GM18868 (cell line): Measurements from ENCODE around the gene NEK10.

Experiments
- ATAC-seq: cut with Tn5 transposase; IDR thresholded peaks from one replicate; pipeline ENCODE4 v1.9.1; 2021; ENCODE audit warnings: mild to moderate bottlenecking, moderate library complexity; ENCODE audit not compliant: unreplicated experiment

Gene NEK10

DNA sequence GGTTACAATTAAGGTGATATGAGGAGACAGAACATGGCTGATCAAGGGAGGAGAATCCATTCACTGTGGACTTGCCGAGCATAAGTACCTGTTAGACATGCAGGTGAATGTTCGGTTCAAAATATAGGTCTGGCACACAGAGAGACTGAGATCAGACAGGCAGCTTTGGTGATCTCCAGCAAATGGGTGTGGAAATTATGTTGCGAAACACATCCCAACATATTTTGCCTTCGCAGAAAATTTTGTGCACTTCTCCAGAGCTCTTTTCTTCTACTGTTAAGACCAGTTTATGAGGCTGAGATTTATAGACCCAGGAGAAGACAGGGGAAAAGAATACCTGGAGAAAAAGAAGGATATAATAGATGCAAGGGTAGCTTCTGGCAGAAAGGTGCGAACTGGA lies 183.2 kb downstream of the NEK10 start:
- no peak for ATAC-seq

DNA sequence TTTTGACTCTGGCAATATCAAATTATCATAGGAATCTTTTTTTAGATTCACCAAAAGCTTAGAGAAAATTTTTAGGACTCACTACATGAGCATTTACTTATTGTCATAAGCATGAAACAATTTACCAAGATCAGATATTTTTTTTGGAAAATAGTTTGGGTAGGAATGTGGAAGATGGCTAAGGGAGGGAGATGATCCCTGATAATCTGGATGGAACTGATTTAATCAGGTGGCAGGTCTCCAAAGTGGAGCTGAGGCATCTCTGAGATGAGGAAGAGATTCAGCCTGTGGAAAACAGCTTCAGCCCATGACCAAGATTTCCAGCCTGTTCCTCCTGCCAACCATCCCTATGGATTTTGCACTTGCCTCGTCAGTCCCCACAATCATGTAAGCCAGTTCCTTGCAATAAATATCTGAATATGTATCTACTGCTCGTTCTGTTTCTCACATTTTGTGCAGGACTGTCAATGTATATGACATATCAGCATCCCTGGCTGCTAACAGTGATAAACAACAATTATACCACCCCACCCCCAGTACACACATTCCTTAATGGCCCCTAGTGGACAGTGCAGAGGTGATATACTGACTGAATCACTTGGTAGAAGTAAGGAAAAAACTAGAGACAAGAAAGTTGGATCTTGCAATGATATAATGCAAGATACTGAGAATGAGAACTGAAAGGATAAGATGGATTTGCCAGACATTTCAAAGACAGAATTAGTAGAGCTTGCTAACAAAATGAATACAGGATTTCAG lies 183.8 kb downstream of the NEK10 start:
- no peak for ATAC-seq

DNA sequence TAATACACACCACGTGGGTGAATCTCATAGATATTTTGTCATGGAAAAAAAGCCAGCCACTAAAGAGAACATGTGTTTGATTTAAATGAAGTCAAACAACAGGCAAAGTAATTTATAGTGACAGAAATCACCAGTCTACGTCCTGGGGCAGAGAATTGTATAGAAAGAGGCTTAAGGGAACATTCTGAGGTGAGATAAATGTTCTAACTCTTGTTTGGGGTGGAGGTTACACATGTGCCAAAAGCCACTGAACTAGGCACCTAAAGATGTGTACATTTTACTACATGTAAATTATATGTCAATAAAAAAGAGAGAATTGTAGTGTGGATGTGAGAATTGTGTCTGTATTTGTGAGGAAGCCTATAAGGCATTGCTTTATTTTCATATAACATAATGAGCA lies 184.9 kb downstream of the NEK10 start:
- ATAC-seq = no peak

DNA sequence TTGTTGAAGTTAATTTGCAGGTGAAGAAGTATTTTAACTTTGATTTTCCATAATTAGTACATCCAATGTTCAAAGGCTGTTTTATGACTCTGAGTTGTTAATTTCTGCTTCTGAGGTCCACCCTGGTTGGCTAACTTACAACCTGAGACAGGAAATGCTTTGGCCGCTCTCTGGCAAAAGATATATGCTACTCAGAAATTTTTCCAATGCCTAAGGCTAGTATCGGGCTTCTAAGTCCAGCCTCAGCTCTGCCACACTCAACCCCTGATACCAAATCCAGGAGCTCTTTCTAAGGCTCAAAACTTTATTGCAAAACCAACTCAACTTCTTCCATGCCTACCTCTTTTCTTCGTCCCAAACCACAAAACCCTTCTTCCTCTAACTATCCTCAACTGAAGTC lies 192.9 kb downstream of the NEK10 start:
- no peak for ATAC-seq

DNA sequence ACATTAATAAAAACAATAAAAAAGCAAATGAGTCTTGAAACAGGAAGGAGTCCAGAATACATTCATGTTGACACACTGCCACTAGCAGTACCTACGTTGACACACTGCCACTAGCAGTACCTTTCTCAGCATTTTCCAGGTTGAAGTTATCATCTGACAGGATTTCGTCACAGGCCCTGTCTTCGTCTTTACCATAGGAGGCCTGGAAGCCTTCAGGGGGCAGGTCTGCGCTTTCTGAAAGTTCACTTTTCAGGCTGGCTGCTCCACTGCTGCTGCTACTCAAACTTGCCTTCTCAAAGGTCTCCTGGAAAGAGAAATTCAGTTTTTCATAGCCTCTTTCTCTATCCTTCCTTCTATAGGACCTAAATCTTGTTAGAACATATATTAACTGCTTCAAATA lies 194.7 kb downstream of the NEK10 start:
- ATAC-seq = no peak

DNA sequence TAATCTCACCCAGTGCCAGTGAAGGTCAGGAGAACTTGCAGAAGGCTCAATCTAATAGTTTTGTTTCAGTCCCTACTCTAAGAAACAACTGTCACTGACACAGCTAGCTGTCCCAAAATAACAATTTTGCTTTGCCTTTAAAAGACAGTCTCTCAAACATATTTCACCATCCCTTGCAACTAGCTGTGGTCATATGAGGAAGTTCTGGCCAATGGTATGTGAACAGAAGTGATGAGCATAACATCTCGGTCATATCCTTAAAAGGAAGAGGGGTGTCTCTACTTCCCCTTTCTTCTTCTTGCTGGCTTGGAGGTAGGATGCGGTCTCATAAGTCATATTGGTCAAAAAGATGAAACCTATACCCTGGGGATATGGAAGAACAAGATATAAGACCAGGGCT lies 198.1 kb downstream of the NEK10 start:
- ATAC-seq = peak; percentile 86

DNA sequence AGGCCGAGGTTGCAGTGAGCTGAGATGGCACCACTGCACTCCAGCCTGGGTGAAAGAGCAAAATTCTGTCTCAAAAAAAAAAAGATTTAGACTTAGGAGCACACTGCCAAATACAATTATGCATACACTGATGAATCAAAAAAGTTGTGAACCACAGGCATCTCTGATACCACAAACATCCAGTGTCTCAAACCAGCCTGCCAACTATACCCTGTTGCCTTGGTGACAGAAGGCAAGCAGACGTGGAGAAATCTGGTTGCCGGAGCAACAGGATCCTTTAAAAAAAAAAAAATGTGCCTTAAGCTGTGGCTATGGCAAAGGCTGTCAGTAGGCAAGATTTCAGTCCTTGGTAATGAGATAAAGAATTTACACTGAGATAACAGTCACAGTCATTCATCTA lies 202.3 kb downstream of the NEK10 start:
- ATAC-seq = no peak

DNA sequence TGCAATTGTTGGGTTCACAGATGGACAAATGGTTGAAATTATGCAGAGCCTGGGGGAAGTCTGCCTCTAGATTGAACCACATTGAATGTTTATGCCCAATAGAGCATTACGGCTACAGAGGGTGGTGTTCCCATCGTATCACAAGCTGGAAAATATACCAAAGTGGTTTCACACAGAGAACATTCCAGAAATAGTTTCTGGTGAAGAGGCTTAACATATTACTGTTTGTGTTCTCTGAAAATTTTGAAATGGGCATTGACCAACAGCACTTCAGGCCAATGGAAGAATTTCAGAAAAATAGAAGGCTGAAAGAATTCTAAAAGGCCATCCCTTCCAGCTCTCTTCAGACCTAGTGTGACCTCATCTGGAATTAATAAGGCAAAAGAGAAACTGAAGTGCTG lies 203.9 kb downstream of the NEK10 start:
- no peak for ATAC-seq

DNA sequence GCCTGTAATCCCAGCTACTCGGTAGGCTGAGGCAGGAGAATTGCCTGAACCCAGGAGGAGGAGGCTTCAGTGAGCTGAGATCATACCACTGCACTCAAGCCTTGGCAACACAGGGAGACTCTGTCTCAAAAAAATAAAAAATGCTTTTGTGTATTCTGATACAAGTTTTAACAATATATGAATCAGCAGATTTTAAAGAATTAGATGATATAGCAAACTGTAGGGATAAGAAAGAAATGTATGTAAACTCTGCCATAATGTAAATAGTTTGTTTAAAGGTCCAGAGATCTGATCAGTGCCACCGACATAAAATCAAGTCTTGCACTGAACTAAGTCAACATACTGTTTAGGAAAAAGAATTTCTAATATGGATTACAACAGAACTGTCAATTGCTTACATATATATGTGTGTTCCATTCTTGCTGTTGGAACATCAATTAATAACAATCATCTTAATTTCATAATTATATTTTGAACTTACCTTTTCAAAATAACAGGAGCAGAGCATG lies 208.3 kb downstream of the NEK10 start:
- ATAC-seq = no peak

DNA sequence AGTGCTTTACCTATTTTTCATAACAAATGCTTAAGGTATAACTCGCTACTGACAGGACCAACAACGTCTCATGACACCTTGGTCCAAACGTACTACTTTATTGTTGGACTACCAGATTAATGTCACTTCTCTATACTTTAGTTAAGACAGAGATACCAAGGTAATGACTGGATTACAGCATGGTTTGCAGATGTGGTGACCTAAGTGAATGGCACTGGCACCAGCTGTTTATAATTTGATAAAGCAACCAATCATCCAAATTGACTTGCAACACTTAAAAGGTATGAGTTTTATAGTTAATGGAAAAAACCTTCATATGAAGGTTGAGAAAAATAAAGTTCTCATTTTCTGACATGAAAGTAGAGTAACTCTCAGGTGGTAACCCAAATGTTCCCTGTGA lies 209.0 kb downstream of the NEK10 start:
- no peak for ATAC-seq

DNA sequence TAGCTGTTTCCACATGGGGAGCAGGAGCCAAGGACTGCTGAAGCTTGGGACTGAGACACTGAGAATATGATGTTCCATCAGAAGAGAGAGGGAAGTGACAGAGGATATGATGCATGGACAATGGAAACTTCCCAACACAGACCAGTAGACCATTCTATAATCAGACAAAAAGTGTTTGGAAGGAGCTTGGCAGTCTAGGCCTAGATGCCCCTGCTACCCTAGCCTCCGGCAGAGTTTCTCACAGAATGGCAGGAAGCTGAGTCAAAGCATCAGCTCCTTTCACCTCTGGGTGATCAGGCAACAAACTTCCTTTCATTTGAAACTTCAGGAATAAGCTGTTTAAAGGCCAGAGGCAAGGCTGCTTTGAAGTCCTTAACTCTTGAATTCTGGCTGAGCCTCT lies 222.0 kb downstream of the NEK10 start:
- no peak for ATAC-seq

DNA sequence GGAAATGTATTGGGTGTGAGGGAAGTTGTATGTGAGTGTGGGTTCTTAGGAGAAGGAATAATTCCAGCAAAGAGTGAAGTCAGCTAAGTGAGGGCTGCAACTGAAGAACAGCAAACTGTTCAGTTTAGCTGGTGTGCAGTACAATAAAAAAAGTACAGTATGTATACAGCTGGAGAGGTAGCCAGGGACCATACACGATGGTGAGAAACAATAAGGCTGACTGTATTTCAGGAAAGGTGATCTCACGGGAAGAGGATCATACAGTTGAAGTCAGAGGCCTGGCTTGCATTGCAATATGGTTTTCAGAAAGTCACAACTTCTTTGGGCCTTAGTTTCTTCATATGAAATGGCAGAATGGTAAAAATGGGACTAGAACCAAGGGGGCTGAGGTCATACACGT lies 222.4 kb downstream of the NEK10 start:
- ATAC-seq = no peak

DNA sequence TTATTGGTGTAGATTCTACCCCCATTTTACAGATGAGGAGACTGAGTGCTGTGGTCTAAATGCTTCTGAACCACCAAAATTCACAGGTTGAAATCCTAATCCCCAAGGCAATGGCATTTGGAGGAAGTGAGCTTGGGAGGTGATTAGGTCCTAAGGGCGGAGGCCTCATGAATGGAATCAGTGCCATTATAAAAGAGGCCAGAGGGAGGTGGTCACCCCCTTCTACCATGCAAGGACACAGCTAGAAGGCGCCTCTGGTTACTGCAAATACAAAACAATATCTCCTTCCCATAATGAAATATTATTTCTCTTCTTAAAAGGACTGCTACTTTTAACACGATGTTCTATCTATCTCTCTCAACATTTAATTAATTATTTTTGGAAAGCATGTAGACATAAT lies 223.5 kb downstream of the NEK10 start:
- no peak for ATAC-seq

DNA sequence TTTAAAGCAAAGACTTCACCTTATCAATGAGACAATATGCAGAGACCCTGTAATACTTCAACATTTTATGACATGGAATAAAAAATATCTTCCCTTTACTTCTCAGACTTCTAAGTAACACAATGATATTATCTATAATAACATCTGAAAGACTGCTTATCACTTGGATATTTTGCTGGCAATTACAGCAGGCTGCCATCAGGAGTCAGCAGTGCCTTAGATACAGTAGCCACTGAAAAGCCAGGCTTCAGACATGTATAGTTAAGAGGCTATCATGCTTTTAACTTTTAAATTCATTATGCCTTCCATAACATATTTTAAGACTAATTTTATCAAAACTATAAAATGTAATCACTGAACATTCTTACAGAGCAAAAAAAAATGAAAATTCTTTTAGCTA lies 227.5 kb downstream of the NEK10 start:
- no peak for ATAC-seq

DNA sequence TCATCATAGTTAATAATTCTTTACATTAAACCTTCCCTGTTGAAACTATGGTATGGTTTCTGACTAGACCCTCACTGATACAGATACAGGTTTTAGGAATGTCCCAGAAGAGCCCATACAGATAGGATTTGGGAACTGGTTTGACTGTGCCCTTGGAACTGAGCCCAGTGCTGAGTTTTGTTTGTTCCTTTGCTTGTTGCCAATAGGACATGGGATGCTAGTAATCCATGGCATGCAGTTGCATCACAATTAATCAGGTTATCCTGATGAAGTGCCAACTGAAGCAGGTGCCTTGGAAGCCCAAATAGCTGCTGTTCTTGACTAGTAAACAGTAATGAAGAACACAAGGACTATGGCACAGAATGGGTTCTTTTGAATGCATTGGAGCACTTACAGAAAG lies 230.6 kb downstream of the NEK10 start:
- ATAC-seq = no peak

DNA sequence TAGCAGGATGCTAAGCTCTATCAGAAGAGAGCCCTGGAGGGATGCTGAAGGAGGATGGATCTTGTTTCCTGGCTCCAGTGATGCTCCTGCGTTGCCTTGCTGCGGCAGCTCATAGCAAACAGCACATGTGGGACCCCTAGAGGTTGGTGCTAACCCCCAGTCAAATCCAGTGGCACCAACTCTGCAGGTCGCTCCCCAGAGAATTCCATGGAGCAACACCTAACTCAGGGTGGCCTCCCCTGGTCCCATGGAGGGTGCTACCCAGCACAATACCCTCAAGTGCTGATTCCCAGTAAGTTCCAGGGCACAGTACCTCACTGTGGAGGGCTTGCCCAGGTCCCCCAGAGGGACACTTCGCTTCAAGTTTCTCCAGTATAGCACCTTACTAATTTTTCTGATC lies 231.2 kb downstream of the NEK10 start:
- no peak for ATAC-seq

DNA sequence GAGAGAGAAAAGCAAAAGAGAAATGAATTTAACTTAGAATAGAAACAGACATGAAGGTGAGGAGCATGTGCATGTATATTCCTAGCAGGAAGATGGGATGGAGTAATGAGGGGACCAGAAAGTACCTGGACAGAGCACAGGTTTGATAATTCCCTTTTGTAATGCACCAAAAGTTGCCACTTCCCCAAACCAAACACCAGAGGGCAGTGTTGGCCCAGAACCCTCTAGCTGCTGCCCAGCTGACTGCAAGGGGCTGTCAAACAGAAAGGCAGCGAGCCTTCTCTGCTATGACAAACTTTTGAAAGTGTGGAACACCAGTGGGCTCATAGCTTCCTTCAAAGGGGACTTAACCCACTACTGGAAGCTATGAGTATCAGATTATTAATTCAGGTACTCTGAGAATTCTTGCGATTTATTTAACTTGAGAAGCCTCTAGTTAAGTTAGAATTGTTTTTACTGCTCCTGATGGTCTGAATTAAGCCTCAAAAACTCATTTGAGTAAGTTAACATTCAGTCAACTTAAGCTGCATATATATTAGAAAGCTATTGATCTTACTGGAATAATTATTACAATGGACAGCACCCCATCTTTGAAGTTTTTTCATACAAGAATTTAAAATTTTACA lies 234.9 kb downstream of the NEK10 start:
- peak; percentile 98 for ATAC-seq

DNA sequence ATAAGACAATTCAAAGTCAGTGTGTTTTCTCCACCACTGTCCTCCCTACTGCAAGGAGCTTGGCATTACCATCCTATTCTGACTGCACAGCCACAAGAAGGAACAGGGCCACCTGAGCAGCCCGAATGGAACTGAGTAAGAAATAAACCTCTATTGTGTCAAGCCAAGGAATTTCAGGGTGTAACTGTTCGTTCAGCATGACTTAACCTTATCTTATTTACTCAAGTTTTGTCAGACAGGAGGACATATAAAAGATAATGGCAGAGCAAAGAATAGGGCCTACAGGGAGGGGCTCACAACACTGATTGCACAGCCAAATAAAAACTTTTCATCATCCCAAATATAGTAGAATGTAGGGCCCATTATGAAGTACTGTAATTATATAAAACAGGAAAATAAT lies 236.1 kb downstream of the NEK10 start:
- no peak for ATAC-seq

DNA sequence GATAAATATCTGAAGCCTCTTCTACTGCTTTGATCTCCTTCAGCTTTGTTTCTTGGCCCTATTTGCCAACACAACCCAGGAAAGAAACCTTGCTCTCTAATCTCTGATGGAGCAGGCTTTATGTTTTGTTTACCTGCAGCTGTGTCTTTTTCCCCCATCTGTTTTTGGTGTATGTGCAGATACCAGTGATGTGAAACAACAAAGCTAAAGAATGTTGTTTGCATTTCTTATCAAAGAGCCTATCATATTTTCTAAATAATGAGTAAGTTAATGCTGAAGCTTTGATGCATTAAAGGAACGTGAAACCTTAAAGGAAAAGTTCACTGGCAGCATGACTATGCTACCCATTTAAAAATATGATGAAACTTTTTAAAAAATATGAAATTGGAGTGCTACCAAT lies 238.4 kb downstream of the NEK10 start:
- ATAC-seq = no peak

DNA sequence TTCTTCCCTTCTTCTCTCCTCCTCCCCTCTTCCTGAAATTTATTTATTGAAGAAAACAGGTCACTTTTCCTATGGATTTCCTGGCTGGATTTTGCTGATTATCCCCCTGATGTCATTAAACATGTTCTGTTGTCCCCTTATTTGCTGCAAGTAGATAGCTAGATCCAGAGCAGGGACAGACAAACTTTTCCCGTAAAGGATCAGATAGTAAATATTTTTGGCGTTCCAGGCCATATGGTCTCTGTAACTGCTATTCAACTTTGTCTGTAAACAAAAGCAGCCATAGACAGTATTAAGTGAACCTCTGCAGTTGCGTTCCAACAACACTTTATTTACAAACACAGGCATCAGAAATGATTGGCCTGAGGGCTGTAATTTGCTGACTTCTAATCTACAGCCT lies 241.3 kb downstream of the NEK10 start:
- ATAC-seq = no peak

DNA sequence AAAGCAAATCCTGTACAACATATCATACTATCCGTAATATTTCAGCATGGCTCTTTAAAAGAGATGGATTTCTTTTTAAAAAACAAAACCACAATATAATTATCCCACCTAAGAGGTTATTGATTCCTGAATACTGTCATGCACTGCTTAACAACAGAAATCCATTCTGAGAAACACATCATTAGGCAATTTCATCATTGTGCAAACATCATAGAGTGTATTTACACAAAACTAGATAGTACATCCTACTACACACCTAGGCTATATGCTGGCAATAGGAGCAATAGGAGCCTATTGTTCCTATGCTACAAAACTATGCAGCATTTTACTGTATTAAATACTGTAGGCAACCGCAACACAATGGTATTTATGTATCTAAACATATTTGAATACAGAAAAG lies 242.0 kb downstream of the NEK10 start:
- no peak for ATAC-seq

DNA sequence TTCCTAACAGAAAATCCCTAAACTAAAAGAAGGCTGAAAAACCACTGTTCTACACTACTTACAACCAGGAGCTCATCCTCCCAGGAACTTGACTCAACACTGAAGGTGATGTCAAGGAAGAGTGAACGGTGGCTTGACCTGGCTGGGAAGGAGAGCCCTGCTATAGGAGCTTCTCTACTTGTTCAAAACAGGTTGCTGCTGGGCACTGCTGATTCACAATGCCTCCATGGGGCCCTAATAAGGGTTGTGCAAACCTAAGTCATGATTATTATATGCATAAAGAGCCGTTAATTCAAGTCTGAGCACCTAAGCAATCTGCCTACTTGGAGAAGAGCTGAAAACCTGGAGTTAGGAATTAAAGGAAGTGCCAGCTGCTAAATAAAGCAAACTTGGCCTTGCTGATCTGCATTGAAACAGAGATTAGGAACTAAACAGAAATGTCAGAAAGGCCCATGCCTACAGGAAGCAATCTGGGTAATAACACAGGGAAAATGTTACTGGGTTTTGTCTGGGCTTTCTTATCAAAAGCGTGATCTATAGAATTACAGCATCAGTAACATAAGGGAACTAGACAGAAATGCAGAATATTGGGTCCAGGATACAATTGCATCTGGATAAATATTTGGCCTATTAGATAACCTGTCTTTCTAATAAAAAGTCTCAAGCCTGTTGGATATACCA lies 243.2 kb downstream of the NEK10 start:
- no peak for ATAC-seq
